GM12878 (cell line): ENCODE results near the gene MAGEH1. TPM values are rescaled to one million over a fixed set of nuclear protein-coding genes. Genes with fewer than 3 reads are reported as not detected.
A peak's percentile ranks its signal among the peaks of the same experiment; 100 is the strongest.

Experiments used
- ATAC-seq: fragments of 200-7000 bp; cut with Tn5 transposase; 3 replicates; pipeline ENCODE4 v1.9.1; 2020; ENCODE audit warnings: mild to moderate bottlenecking, moderate library complexity
- BruUV-seq: library from RNA; stranded (reverse); fragments of 400-500 nt; replicated peaks from 2 replicates; lab custom pipeline; 2021; lab: Mats Ljungman, UMichigan
- CTCF ChIA-PET: fragments of 300-600 bp; sonication (Branson Sonifier 250); formaldehyde crosslinking; extraction: SDS; loops from one replicate; lab custom pipeline; 2021; ENCODE audit warnings: inconsistent platforms; lab: Yijun Ruan, JAX
- POLR2A ChIA-PET: fragments of 350-600 bp; formaldehyde crosslinking; extraction: SDS; loops from one replicate; lab custom pipeline; 2021; ENCODE audit warnings: inconsistent platforms; lab: Charles Lee
- RAD21 ChIA-PET: fragments of 300-600 bp; sonication (Branson Sonifier 250); formaldehyde crosslinking; loops from one replicate; lab custom pipeline; 2023; ENCODE audit warnings: antibody characterized with exemption; ENCODE audit not compliant: unreplicated experiment; lab: Charles Lee
- SMC1A ChIA-PET: fragments of 300-600 bp; sonication (Branson Sonifier 250); formaldehyde crosslinking; loops from one replicate; lab custom pipeline; 2023; ENCODE audit not compliant: unreplicated experiment, uncharacterized antibody; lab: Charles Lee
- DNase-seq: peaks from one replicate; pipeline ENCODE4 v3.0.0-alpha.2; 2011; ENCODE audit warnings: low read depth, low spot score
- FAIRE-seq: peaks from 3 replicates; lab custom pipeline; 2011; peaks lifted over from hg19 to GRCh38; lab: Jason Lieb, UNC
- H2AFZ ChIP-seq: 2 replicates; pipeline ENCODE4 v1.6.0; 2011; ENCODE audit warnings: low read depth, low read length, control low read depth; ENCODE audit not compliant: control insufficient read depth
- H3K27ac ChIP-seq: 2 replicates; pipeline ENCODE4 v1.5.1; 2011; ENCODE audit warnings: control low read depth; ENCODE audit not compliant: control insufficient read depth, insufficient read depth
- H3K27me3 ChIP-seq, 2 experiments: replicated peaks in 1 of 2; 2 replicates each; pipeline versions ENCODE4 v1.6.0 to v1.6.1; 2011; ENCODE audit warnings: low read length in 1 of 2; ENCODE audit not compliant: control insufficient read depth in 2 of 2, insufficient read depth in 2 of 2
- H3K36me3 ChIP-seq, 2 experiments: 2 replicates each; pipeline ENCODE4 v1.5.1; 2011; ENCODE audit warnings: low read length in 1 of 2; ENCODE audit not compliant: control insufficient read depth in 2 of 2, insufficient read depth in 2 of 2
- H3K4me1 ChIP-seq: 2 replicates; pipeline ENCODE4 v1.6.1; 2011; ENCODE audit warnings: mild to moderate bottlenecking, low read length, moderate library complexity, mixed read lengths; ENCODE audit not compliant: control insufficient read depth, insufficient read depth
- H3K4me2 ChIP-seq: 2 replicates; pipeline ENCODE4 v1.6.0; 2011; ENCODE audit warnings: control low read depth; ENCODE audit not compliant: control insufficient read depth, insufficient read depth
- H3K4me3 ChIP-seq: fragments of 200-600 bp; sonication (generic); 2 replicates; pipeline ENCODE4 v1.5.1; 2016
- H3K79me2 ChIP-seq: 2 replicates; pipeline ENCODE4 v1.6.0; 2011; ENCODE audit warnings: low read length; ENCODE audit not compliant: control insufficient read depth, insufficient read depth
- H3K9ac ChIP-seq: 2 replicates; pipeline ENCODE4 v1.8.0; 2011; ENCODE audit warnings: low read length, control low read depth, mixed read lengths; ENCODE audit not compliant: control insufficient read depth, insufficient read depth
- H3K9me3 ChIP-seq: replicated peaks from 3 replicates; pipeline ENCODE4 v1.5.1; 2011; ENCODE audit warnings: mild to moderate bottlenecking, low read length; ENCODE audit not compliant: control insufficient read depth, insufficient read depth
- H4K20me1 ChIP-seq: 2 replicates; pipeline ENCODE4 v1.6.0; 2011; ENCODE audit not compliant: control insufficient read depth, insufficient read depth
- CHD1 ChIP-seq: IDR thresholded peaks from 2 replicates; pipeline ENCODE4 v1.6.1; 2012; ENCODE audit warnings: low read depth, low read length, improper control_type of control experiment
- CHD2 ChIP-seq: IDR thresholded peaks from 2 replicates; pipeline ENCODE4 v1.6.1; 2011; ENCODE audit warnings: low read depth, low read length, improper control_type of control experiment, borderline replicate concordance
- CREB1 ChIP-seq: IDR thresholded peaks from 2 replicates; pipeline ENCODE4 v1.6.1; 2012; ENCODE audit warnings: low read depth, mild to moderate bottlenecking, inconsistent platforms
- CUX1 ChIP-seq: IDR thresholded peaks from 2 replicates; pipeline ENCODE4 v1.6.1; 2012; ENCODE audit warnings: improper control_type of control experiment, low read depth, low read length; ENCODE audit not compliant: insufficient replicate concordance
- EGR1 ChIP-seq, 2 experiments: IDR thresholded peaks; 1 replicate in 1 of 2; 2 replicates in 1 of 2; pipeline ENCODE4 v1.6.1; 2011 to 2012; ENCODE audit warnings: low read depth in 2 of 2, low read length in 2 of 2, borderline replicate concordance in 1 of 2, mild to moderate bottlenecking in 1 of 2, moderate library complexity in 1 of 2
- MXI1 ChIP-seq: fragments of 150-350 bp; IDR thresholded peaks from 2 replicates; pipeline ENCODE4 v1.6.1; 2011; ENCODE audit warnings: low read depth, mild to moderate bottlenecking, inconsistent platforms, low read length, improper control_type of control experiment
- NRF1 ChIP-seq: conservative IDR thresholded peaks from 2 replicates; pipeline ENCODE4 v1.6.1; 2011; ENCODE audit warnings: mild to moderate bottlenecking, low read depth, low read length, improper control_type of control experiment
- RB1 ChIP-seq: fragments of 450-650 bp; formaldehyde crosslinking; IDR thresholded peaks from 2 replicates; pipeline ENCODE4 v1.6.1; 2017; ENCODE audit warnings: mild to moderate bottlenecking, borderline replicate concordance
- SMC3 ChIP-seq: IDR thresholded peaks from 2 replicates; pipeline ENCODE4 v1.6.1; 2011; ENCODE audit warnings: low read length, improper control_type of control experiment, borderline replicate concordance
- STAT3 ChIP-seq: IDR thresholded peaks from 2 replicates; pipeline ENCODE4 v1.6.1; 2011; ENCODE audit warnings: low read depth, low read length, improper control_type of control experiment
- TCF3 ChIP-seq: IDR thresholded peaks from 2 replicates; pipeline ENCODE4 v1.6.1; 2012; ENCODE audit warnings: low read depth, mild to moderate bottlenecking, low read length, borderline replicate concordance; ENCODE audit not compliant: insufficient read depth
- WGBS: methylation state at CpG from one replicate; pipeline ENCODE4 v1.1.6; 2016; ENCODE audit warnings: low lambda C conversion rate; ENCODE audit not compliant: insufficient replicate concordance, insufficient coverage; ENCODE audit errors: missing lambda C conversion rate; 5-methylcytosine and 5-hydroxymethylcytosine counted together
- in situ Hi-C: fragments of 300-500 bp; cut with MboI; formaldehyde crosslinking; loops from 9 replicates; pipeline ENCODE4 v1.14.3; 2018; ENCODE audit warnings: mixed read lengths
- intact Hi-C: fragments of 100-400 bp; cut with micrococcal nuclease; formaldehyde crosslinking; loops from one replicate; pipeline ENCODE4 v1.14.2; 2022; ENCODE audit not compliant: unreplicated experiment
- polyA plus RNA-seq, 11 experiments: library from polyadenylated mRNA; depleted of rRNA in 4 of 11; unstranded in 6 of 11; stranded (reverse) in 5 of 11; fragments of >200 nt; fragmentation: Nextera tagmentation in 4 of 11; fragmentation: Illumina TruSeq in 1 of 11; extraction: Ambion mirVana in 4 of 11; extraction: Trizol in 1 of 11; gene quantifications; 1 replicate in 1 of 11; 2 replicates in 10 of 11; pipeline versions ENCODE4 v1.2.1 to v1.2.3, GENCODE V29; 2011 to 2016; ENCODE audit warnings: inconsistent platforms in 2 of 11, missing spikeins in 2 of 11, low read depth in 1 of 11
- total RNA-seq, 4 experiments: library from RNA; depleted of rRNA in 3 of 4; stranded (reverse); fragments of >200 nt in 3 of 4; fragmentation: Illumina TruSeq in 1 of 4; extraction: Trizol in 1 of 4; gene quantifications; 2 replicates each; pipeline versions ENCODE4 v1.2.1 to v1.2.3, GENCODE V29; 2013 to 2021

Gene MAGEH1
- total and polyA plus RNA-seq, 10 of the 15 experiments (the other 5 are each of a cell fraction or from before 2014, with no cell fraction given) = 8.7 to 25.2 (median 18.3) TPM

GRCh38 chrX:55451626-55451989 lies 319 bp upstream of the MAGEH1 start:
- ChIA-PET CTCF (interaction anchor here (0.8 to 1.4 kb wide), 5 partner anchors 37 to 797 kb away, joined by 3 to 4 read pairs (median 3); partner anchors contain the start of gene RRAGB), POLR2A (interaction anchor here (1.3 kb wide), 2 partner anchors 37 to 266 kb away, joined by 4 to 12 read pairs; partner anchors contain the start of genes RRAGB and USP51), SMC1A (interaction anchor here (1.0 to 1.5 kb wide), 5 partner anchors 32 to 782 kb away, joined by 3 to 7 read pairs (median 3); partner anchors contain the start of gene RRAGB), RAD21 (interaction anchor here (1.2 to 1.4 kb wide), 4 partner anchors 35 to 1277 kb away, joined by 3 to 15 read pairs (median 3); partner anchors contain the start of gene NBDY)
- DNase-seq = no peak
- FAIRE-seq = no peak
- no peak for TF ChIP-seq CHD2
- TF ChIP-seq CHD1 = no peak
- no peak for TF ChIP-seq CREB1
- TF ChIP-seq SMC3 = no peak
- no peak for TF ChIP-seq EGR1 (IDR thresholded peaks at IDR 0.05; ENCODE audit: borderline replicate concordance in 1 of 2, low read depth in 2 of 2, low read length in 2 of 2)
- TF ChIP-seq RB1 = no peak
- TF ChIP-seq TCF3 = no peak
- Histone ChIP-seq H3K27ac (peak overlapping the region; percentile 55), H3K4me3 (peak overlapping the region; percentile 84; the same call in 1 of the 2 replicates), H3K9me3 (no peaks in the 10 kb centered on the region), H3K4me2 (peak overlapping the region; percentile 67), H4K20me1 (no peaks in the 10 kb centered on the region), H3K79me2 (peaks cover 6% of the 10 kb centered on the region), H3K9ac (peak overlapping the region; percentile 54; the same call in 1 of the 2 replicates), H3K4me1 (no peaks in the 10 kb centered on the region), H3K36me3 (no peaks in the 10 kb centered on the region), H3K27me3 (no peaks in the 10 kb centered on the region), H2AFZ (peak overlapping the region; percentile 88)
- in situ Hi-C loops (no loop called here), intact Hi-C loops (no loop called here)
- no TSS peak for BruUV-seq
- WGBS = 39% methylated on average over 11 of the region's 11 CpGs
- peak; percentile 38; the same call in 2 of the 3 replicates for ATAC-seq

GRCh38 chrX:55452833-55453124 lies 852 bp downstream of the MAGEH1 start:
- no peaks in the 10 kb centered on the region for H3K9me3 ChIP-seq
- DNase-seq (no peak), FAIRE-seq (no peak), ATAC-seq (peak; percentile 31)
- peaks cover 6% of the 10 kb centered on the region for H3K79me2 ChIP-seq
- ChIA-PET SMC1A (interaction anchor here (1.4 kb wide), 1 partner anchor 36 kb away, joined by 7 read pairs; no protein-coding TSS in a partner anchor), RAD21 (interaction anchor here (1.4 kb wide), 2 partner anchors 34 to 457 kb away, joined by 3 read pairs; no protein-coding TSS in a partner anchor), CTCF (interaction anchor here (0.8 to 1.0 kb wide), 2 partner anchors 34 to 37 kb away, joined by 3 read pairs; partner anchors contain the start of gene USP51), POLR2A (no interaction called here)
- H3K4me1 ChIP-seq = no peaks in the 10 kb centered on the region
- BruUV-seq = no TSS peak
- H3K36me3 ChIP-seq = no peaks in the 10 kb centered on the region
- peak overlapping the region; percentile 55 for H3K27ac ChIP-seq
- TF ChIP-seq STAT3 (no peak), MXI1 (no peak), NRF1 (no peak), CUX1 (no peak)
- no peaks in the 10 kb centered on the region for H4K20me1 ChIP-seq
- in situ Hi-C loops (no loop called here), intact Hi-C loops (no loop called here)
- no peak overlapping the region for H2AFZ ChIP-seq
- peak overlapping the region; percentile 77 for H3K9ac ChIP-seq
- H3K27me3 ChIP-seq = no peaks in the 10 kb centered on the region
- H3K4me2 ChIP-seq = peak overlapping the region; percentile 59
- H3K4me3 ChIP-seq = peak overlapping the region; percentile 84
- WGBS = 26% methylated on average over 9 of the region's 9 CpGs
